Progenitor cell of endocrine pancreas (in vitro differentiated cells): ENCODE data around the gene TYROBP. TPM values are rescaled to one million over a fixed set of nuclear protein-coding genes. Genes with fewer than 3 reads are reported as not detected.

ENCODE experiments used
- DNase-seq: peaks from one replicate; pipeline ENCODE4 v3.0.0; 2021; ENCODE audit warnings: low spot score; ENCODE audit not compliant: unreplicated experiment
- H3K27ac Mint-ChIP-seq: 2 replicates; pipeline ENCODE4 v1.8.0; 2021; ENCODE audit warnings: mild to moderate bottlenecking, moderate library complexity, mixed read lengths
- H3K27me3 Mint-ChIP-seq: 2 replicates; pipeline ENCODE4 v1.8.0; 2021; ENCODE audit warnings: mixed read lengths
- H3K36me3 Mint-ChIP-seq: 2 replicates; pipeline ENCODE4 v1.8.0; 2022; ENCODE audit warnings: mixed read lengths; ENCODE audit not compliant: insufficient read depth
- H3K4me1 Mint-ChIP-seq: 2 replicates; pipeline ENCODE4 v1.8.0; 2021; ENCODE audit warnings: low read depth, mixed read lengths
- H3K4me3 Mint-ChIP-seq: 2 replicates; pipeline ENCODE4 v1.8.0; 2021; ENCODE audit warnings: low read depth, mild to moderate bottlenecking, moderate library complexity, mixed read lengths
- H3K9me3 Mint-ChIP-seq: 2 replicates; pipeline ENCODE4 v1.8.0; 2021; ENCODE audit warnings: low read depth, mixed read lengths
- total RNA-seq: library from RNA; stranded (reverse); gene quantifications from 2 replicates; pipeline ENCODE4 v1.2.1, GENCODE V29; 2021
- TF ChIP-seq, protein P1 (sequence below): fragments of 200-600 bp; sonication (generic); IDR thresholded peaks from one replicate; pipeline ENCODE4 v1.5.0; 2021; ENCODE audit warnings: antibody characterized with exemption, mild to moderate bottlenecking; ENCODE audit not compliant: unreplicated experiment

The TYROBP gene
- total RNA-seq, 1 donor from 2014 or later, result not detected

GRCh38 chr19:35936738-35937268 is 28.7 kb upstream of the TYROBP start:
- Mint-ChIP-seq H3K4me3 (peak overlapping the region; percentile 74), H3K9me3 (no peaks in the 10 kb centered on the region), H3K27ac (no peak overlapping the region), H3K36me3 (peaks cover 7% of the 10 kb centered on the region), H3K27me3 (no peaks in the 10 kb centered on the region), H3K4me1 (peaks cover 23% of the 10 kb centered on the region)
- TF ChIP-seq, protein P1, sequence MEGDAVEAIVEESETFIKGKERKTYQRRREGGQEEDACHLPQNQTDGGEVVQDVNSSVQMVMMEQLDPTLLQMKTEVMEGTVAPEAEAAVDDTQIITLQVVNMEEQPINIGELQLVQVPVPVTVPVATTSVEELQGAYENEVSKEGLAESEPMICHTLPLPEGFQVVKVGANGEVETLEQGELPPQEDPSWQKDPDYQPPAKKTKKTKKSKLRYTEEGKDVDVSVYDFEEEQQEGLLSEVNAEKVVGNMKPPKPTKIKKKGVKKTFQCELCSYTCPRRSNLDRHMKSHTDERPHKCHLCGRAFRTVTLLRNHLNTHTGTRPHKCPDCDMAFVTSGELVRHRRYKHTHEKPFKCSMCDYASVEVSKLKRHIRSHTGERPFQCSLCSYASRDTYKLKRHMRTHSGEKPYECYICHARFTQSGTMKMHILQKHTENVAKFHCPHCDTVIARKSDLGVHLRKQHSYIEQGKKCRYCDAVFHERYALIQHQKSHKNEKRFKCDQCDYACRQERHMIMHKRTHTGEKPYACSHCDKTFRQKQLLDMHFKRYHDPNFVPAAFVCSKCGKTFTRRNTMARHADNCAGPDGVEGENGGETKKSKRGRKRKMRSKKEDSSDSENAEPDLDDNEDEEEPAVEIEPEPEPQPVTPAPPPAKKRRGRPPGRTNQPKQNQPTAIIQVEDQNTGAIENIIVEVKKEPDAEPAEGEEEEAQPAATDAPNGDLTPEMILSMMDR, result no peak
- DNase-seq, result no peak

GRCh38 chr19:35935911-35936737 is 28.0 kb upstream of the TYROBP start, which contains the start of gene LRFN3:
LRFN3 (plus strand) TSS chr19:35936374; CDS start chr19:35939426, 3,052 bp downstream.
- no peaks in the 10 kb centered on the region for H3K9me3 Mint-ChIP-seq
- peak; percentile 47 for DNase-seq
- peak within 1 kb of the TSS; percentile 0 for H3K27ac Mint-ChIP-seq
- H3K4me3 Mint-ChIP-seq, result peak within 1 kb of the TSS; percentile 78
- peaks cover 4% of the 10 kb centered on the region for H3K36me3 Mint-ChIP-seq
- TF ChIP-seq, protein P1, result no peak
- peaks cover 23% of the 10 kb centered on the region for H3K4me1 Mint-ChIP-seq
- H3K27me3 Mint-ChIP-seq, result no peaks in the 10 kb centered on the region

DNA sequence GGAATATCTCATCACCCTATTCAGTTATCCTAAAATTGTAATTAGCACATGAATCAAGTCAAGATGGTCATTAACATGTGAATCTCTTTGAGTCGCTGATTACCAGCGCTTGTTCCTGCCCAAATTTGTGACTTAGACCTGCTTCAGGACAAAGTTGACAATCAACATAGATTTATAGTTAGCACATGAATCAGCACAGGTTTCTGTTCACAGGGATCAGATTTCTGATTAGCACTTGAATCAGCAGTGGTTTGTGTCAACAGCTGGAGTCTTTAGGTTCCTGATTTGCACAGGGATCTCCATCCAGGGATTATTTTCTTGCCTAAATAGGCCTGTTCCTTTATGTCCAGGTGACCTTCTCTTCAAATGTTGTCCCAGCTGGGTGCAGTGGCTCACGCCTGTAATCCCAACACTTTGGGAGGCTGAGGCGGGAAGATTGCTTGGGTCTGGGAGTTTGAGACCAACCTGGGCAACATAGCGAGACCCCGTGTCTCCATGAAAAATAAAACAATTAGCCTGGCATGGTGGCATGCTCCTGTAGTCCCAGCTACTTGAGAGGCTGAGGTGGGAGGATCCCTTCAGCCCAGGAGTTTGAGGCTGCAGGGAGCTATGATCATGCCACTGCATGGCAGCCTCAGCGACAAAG is 24.3 kb upstream of the TYROBP start:
- peaks cover 13% of the 10 kb centered on the region for H3K4me1 Mint-ChIP-seq
- no peak overlapping the region for H3K27ac Mint-ChIP-seq
- TF ChIP-seq, protein P1, result no peak
- DNase-seq, result no peak
- no peaks in the 10 kb centered on the region for H3K9me3 Mint-ChIP-seq
- H3K36me3 Mint-ChIP-seq, result no peaks in the 10 kb centered on the region
- no peak overlapping the region for H3K4me3 Mint-ChIP-seq
- no peaks in the 10 kb centered on the region for H3K27me3 Mint-ChIP-seq

GRCh38 chr19:35931874-35932202 is 23.7 kb upstream of the TYROBP start:
- H3K4me3 Mint-ChIP-seq, result no peak overlapping the region
- H3K9me3 Mint-ChIP-seq, result no peaks in the 10 kb centered on the region
- TF ChIP-seq, protein P1, result no peak
- no peak overlapping the region for H3K27ac Mint-ChIP-seq
- peaks cover 1% of the 10 kb centered on the region for H3K27me3 Mint-ChIP-seq
- no peaks in the 10 kb centered on the region for H3K36me3 Mint-ChIP-seq
- no peak for DNase-seq
- H3K4me1 Mint-ChIP-seq, result peaks cover 10% of the 10 kb centered on the region

DNA sequence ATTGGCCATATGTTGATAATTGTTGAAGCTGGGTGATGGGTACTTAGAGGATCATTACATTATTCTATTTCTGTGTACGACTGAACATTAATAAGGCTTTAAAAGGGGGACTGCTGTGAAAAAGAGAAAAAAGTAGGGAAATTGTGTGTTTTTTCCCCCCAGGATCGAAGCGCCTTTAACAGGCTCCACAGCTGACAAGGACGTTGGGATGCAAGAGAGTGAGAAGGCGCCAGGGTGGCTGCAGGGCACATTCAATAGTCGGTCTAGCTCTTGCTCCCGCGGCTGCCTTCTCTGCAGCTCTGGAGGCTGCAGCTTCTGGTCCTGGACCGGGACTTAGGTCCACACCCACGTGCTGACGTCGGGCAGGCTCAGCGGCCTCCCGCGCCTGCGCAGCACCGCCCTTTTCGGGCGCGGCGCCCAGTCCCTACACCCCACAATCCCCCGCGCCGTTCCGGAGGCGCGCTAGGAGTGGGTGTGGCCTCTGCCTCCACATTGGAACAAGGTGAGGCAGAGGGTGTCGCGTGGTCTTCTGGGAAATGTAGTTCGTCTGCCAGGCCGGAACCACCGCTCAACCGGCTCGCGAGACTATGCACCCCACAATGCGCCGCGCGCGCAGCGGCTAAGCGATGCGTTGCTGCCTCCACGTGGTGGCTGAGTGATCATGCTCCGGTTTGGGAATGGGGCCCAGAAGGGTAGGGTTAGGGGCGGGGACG is 23.2 kb upstream of the TYROBP start:
- peak; percentile 98 for DNase-seq
- Mint-ChIP-seq H3K9me3 (no peaks in the 10 kb centered on the region), H3K27ac (peak overlapping the region; percentile 42), H3K4me3 (peak overlapping the region; percentile 56), H3K4me1 (peaks cover 10% of the 10 kb centered on the region), H3K36me3 (no peaks in the 10 kb centered on the region), H3K27me3 (peaks cover 4% of the 10 kb centered on the region)
- TF ChIP-seq, protein P1, result peak; percentile 77
